ENCODE data around the gene ETF1. TPM values are rescaled to one million over a fixed set of nuclear protein-coding genes. Genes with fewer than 3 reads are reported as not detected.
A peak's percentile ranks its signal among the peaks of the same experiment; 100 is the strongest.

The ETF1 gene
- total RNA-seq, 3 donors from 2014 or later: 95.4 to 112 (median 104) TPM

DNA sequence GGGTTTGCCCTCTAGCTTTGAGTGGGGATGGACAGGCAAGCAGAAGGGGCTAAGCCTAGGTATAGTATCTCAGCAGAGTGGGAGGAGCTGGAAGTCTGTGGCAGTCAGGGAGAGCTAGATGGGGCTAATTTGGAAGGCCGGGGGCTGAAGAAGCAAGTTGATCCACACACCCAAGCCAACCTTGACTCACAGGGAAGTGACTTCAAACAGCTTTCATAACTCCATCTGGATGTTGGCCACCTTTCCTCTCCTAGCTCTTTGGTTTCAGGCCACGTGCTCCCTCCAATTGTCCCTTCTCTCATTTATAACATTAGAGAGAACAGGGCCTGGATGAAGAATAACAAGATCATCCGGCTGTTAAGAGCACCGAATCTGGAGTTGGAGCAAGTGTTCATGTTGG, 40.9 kb downstream of the ETF1 start:
- intact Hi-C loops (cut with DNase I; ENCODE audit: low total_unique reads): no loop called here
- Histone ChIP-seq H3K27ac (peak overlapping the region; percentile 34 to 64), H3K4me3 (no peak overlapping the region), H3K9me3 (no peaks in the 10 kb centered on the region), H3K4me1 (peaks cover 0 to 3% of the 10 kb centered on the region in 2 donors), H3K36me3 (no peaks in the 10 kb centered on the region), H3K27me3 (no peaks in the 10 kb centered on the region)
- DNase-seq (ENCODE audit: low spot score in 2 of 2): peak in 1 of 2 donors; percentile 48
- TF ChIP-seq POLR2AphosphoS5 (IDR thresholded peaks at IDR 0.05) (no peak), POLR2A (IDR thresholded peaks at IDR 0.05) (no peak)
- TF ChIP-seq, protein P1, sequence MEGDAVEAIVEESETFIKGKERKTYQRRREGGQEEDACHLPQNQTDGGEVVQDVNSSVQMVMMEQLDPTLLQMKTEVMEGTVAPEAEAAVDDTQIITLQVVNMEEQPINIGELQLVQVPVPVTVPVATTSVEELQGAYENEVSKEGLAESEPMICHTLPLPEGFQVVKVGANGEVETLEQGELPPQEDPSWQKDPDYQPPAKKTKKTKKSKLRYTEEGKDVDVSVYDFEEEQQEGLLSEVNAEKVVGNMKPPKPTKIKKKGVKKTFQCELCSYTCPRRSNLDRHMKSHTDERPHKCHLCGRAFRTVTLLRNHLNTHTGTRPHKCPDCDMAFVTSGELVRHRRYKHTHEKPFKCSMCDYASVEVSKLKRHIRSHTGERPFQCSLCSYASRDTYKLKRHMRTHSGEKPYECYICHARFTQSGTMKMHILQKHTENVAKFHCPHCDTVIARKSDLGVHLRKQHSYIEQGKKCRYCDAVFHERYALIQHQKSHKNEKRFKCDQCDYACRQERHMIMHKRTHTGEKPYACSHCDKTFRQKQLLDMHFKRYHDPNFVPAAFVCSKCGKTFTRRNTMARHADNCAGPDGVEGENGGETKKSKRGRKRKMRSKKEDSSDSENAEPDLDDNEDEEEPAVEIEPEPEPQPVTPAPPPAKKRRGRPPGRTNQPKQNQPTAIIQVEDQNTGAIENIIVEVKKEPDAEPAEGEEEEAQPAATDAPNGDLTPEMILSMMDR (IDR thresholded peaks at IDR 0.05): no peak

DNA sequence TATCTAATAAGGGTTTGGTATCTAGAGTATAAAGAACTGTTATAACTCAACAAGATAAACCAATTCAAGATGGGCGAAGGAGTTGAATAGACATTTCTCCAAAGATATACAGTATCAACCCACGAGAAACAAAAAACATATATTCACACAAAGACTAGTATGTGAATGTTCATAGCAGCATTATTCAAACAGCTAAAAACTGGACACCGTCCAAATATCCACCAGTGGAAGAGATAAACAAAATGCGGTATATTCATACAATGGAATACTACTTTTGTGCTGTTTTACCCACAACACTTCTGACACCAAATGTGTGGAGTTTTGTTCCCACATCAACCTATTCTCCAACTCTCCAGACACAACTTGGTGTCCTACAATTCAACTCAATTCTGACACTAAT, 44.7 kb downstream of the ETF1 start:
- no peak for DNase-seq (ENCODE audit: low spot score in 2 of 2)
- TF ChIP-seq POLR2A (IDR thresholded peaks at IDR 0.05) (no peak), POLR2AphosphoS5 (IDR thresholded peaks at IDR 0.05) (no peak)
- TF ChIP-seq, protein P1 (IDR thresholded peaks at IDR 0.05): no peak
- intact Hi-C loops (cut with DNase I; ENCODE audit: low total_unique reads): no loop called here
- no peaks in the 10 kb centered on the region for H3K27me3 ChIP-seq
- no peak overlapping the region for H3K4me3 ChIP-seq
- H3K27ac ChIP-seq: no peak overlapping the region
- no peaks in the 10 kb centered on the region for H3K9me3 ChIP-seq
- no peaks in the 10 kb centered on the region for H3K36me3 ChIP-seq
- no peaks in the 10 kb centered on the region for H3K4me1 ChIP-seq

DNA sequence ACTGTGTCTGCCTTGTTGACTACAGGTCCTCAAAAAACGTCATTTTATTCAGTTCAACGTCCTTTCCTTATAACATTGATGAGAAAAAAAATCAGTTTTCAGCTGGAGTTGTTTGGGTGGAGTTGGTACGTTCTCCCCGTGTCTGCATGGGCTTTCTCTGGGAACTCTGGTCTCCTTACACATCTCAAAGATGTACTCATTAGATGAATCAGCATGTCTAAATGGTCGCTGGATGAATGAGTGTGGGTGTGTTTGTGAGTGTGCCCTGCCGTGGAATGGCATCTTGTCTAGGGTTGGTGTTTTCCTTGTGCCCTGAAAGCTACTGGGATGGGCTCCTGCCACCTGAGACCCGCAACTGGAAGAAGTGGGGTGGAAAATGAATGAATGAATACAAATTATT, 47.7 kb downstream of the ETF1 start:
- Histone ChIP-seq H3K4me3 (no peak overlapping the region), H3K9me3 (no peaks in the 10 kb centered on the region), H3K4me1 (peaks cover 13 to 15% of the 10 kb centered on the region in 2 donors), H3K36me3 (no peaks in the 10 kb centered on the region), H3K27ac (no peak overlapping the region), H3K27me3 (no peaks in the 10 kb centered on the region)
- intact Hi-C loops (cut with DNase I; ENCODE audit: low total_unique reads): no loop called here
- DNase-seq (ENCODE audit: low spot score in 2 of 2): no peak
- TF ChIP-seq POLR2AphosphoS5 (IDR thresholded peaks at IDR 0.05): no peak
- TF ChIP-seq, protein P1 (IDR thresholded peaks at IDR 0.05): no peak
- TF ChIP-seq POLR2A (IDR thresholded peaks at IDR 0.05): no peak

DNA sequence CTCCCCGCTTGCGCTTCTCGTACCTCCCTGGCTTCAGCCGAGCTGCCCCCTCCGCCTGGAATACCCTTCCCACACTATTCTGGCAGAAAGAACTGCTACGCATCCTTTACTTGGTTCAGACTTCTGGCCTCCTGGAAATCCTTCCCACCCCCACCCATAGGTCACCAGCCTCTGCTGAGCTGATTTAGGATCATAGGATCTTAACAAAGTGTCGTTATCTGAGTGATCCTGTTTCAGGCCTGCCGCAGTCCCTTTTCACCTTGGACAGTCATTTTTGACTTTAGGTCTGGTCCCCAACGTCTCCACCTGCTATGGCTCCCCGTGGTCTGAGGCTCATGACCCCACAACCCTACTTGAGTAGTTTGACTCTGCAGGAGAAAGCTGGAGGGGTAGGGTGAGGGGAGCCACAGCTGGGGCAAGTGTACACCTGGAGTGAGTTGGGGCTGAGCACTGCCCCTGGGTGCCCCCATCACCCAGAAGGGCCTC, 50.4 kb downstream of the ETF1 start:
- peaks cover 13 to 15% of the 10 kb centered on the region in 2 donors for H3K4me1 ChIP-seq
- DNase-seq (ENCODE audit: low spot score in 2 of 2): no peak
- H3K9me3 ChIP-seq: no peaks in the 10 kb centered on the region
- intact Hi-C loops (cut with DNase I; ENCODE audit: low total_unique reads): no loop called here
- TF ChIP-seq POLR2A (IDR thresholded peaks at IDR 0.05) (no peak), POLR2AphosphoS5 (IDR thresholded peaks at IDR 0.05) (no peak)
- H3K4me3 ChIP-seq: peak overlapping the region; percentile 48 to 75 (median 65)
- H3K36me3 ChIP-seq: no peaks in the 10 kb centered on the region
- H3K27me3 ChIP-seq: no peaks in the 10 kb centered on the region
- H3K27ac ChIP-seq: peak overlapping the region; percentile 86 to 91

DNA sequence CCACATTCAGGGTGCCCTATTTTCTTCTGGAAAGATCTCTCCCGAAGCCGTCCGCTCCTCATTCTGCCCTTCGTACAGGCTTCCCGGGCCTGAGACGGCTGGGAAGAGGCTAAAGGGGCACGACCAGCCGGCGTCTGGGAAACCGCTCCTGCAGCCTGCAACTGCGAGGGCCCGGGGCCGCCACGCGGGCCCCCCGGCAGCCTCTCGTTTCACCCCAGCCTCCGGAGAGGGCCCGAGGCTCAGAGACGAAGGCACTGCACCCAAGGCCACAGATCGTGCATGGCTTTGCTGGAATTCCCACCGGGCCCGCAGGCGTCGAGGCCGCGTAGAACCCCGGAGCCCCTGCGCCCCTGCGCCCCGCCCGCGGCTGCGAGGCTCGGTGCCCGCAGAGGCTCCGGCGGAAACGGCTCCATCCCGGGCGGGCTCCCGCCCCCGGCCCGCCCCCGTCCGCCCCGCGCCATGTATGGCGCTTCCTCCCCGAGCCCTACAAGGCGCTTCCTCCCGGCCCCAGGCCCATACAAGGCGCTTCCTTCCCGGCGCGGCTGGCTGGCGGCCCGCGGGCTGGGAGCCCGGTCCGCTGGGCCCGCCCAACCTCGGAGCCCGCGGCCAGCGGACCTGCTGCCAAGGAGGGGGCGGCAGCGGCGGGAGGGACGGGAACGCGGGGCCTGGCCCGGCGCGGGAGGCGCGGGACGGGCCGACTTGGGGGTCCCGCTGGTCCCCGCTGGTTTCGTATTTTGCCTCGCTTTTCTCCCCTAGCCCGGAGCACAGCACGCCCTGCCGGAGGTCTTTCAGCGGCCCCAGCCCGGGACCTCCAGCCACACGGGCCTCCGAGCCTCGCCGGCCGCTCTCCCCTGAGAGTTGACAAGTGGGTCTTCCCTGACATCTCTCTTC, 51.1 kb downstream of the ETF1 start:
- Histone ChIP-seq H3K36me3 (no peaks in the 10 kb centered on the region), H3K27ac (peak overlapping the region; percentile 86 to 91), H3K4me1 (peaks cover 13 to 15% of the 10 kb centered on the region in 2 donors), H3K9me3 (no peaks in the 10 kb centered on the region), H3K27me3 (no peaks in the 10 kb centered on the region), H3K4me3 (peak overlapping the region; percentile 48 to 75 (median 65))
- TF ChIP-seq POLR2A (IDR thresholded peaks at IDR 0.05) (no peak), POLR2AphosphoS5 (IDR thresholded peaks at IDR 0.05) (peak; percentile 34 to 61 (median 39))
- TF ChIP-seq, protein P1 (IDR thresholded peaks at IDR 0.05): no peak
- intact Hi-C loops (cut with DNase I; ENCODE audit: low total_unique reads): loop anchor here (1.0 kb wide), 1 partner anchor 42 kb away; no protein-coding TSS in a partner anchor
- DNase-seq (ENCODE audit: low spot score in 2 of 2): peak; percentile 89 to 92

Data from breast epithelium (tissue), 4 donors.